GM18502 (cell line): Measurements from ENCODE around the gene DEFB129.
"Not testable (repeated sequence)": the region's sequence is repeated elsewhere in the genome, so short reads cannot be mapped to it uniquely, and the experiment has no call there.

Experiments
- ATAC-seq: cut with Tn5 transposase; IDR thresholded peaks from one replicate; pipeline ENCODE4 v1.9.1; 2021; ENCODE audit warnings: mild to moderate bottlenecking; ENCODE audit not compliant: unreplicated experiment, poor library complexity

DEFB129 gene, protein sequence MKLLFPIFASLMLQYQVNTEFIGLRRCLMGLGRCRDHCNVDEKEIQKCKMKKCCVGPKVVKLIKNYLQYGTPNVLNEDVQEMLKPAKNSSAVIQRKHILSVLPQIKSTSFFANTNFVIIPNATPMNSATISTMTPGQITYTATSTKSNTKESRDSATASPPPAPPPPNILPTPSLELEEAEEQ

DNA sequence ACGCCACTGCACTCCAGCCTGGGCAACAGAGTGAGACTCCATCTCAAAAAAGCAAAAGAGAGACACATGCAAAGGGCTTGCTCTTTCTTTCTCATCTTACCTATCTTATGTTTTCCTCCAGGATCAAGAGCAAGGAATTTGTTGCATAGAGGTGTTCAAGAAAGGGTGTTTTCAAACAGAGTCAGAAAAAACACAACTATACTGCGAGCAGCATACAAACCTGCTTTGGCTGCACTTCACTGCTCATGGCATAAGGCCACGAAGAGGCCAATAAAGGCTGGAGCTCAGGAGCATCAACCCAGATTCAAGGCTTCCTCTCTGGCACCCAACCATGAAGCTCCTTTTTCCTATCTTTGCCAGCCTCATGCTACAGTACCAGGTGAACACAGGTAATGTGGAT is at the start of gene DEFB129:
TSS of gene DEFB129 (plus strand) at position 301 of the 400 bp plus-strand sequence. CDS start at position 332, 31 bp downstream.
- ATAC-seq = no peak

GRCh38 chr20:184288-184687 is 42.8 kb upstream of the DEFB129 start:
- no peak for ATAC-seq

GRCh38 chr20:187733-188132 is 39.3 kb upstream of the DEFB129 start:
- ATAC-seq = no peak

DNA sequence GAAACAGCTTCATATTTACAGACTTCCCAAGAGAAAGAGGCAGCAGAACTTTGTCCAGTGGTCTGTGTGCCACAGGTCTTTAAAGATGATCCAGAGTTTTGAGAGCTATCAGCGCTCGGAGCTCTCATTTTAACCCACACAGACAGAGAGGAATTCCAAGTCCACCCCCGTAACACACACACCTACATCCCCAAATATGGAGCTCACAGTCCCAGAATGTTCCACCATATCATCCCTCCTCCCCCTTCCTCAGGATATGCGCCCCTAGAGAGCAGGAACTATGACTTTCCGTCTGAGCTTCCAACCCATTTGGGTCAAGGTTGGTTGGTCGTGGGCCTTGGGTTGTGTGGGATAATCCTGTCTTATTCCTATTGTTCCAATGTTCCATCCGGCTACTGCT is 37.4 kb upstream of the DEFB129 start, which contains the start of gene DEFB128:
TSS of gene DEFB128 (minus strand) at position 101 of the 400 bp plus-strand sequence. CDS start at position 13, 88 bp downstream.
- no peak for ATAC-seq

- no peak for ATAC-seq
Observed at GRCh38 chr20:198225-198624, 28.8 kb upstream of the DEFB129 start.

DNA sequence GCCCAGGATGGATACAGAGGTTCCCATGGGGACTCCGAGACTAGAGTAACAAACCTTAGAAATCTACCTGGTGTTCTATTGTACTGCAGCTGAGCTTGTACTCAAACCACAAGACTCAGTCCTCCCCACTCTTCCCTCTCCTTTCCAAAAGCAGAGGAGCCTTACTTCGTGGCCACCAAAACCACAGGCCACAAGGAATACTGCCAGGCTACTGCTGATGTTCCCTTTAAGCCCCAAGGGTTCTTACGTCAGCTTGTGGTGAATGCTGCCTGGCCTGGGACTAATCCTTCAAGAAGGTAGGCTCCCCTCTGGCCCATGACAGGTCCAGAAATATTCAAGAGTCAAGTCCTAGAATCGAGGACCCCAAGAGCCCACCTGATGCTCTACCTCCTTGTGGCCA is 27.1 kb upstream of the DEFB129 start:
- ATAC-seq = no peak

- ATAC-seq = not testable (repeated sequence)
Observed at GRCh38 chr20:203630-204029, 23.4 kb upstream of the DEFB129 start.

GRCh38 chr20:208942-209566 is 18.0 kb upstream of the DEFB129 start:
- ATAC-seq = peak; percentile 48

- no peak for ATAC-seq
Observed at GRCh38 chr20:210809-211502, 16.1 kb upstream of the DEFB129 start.

- ATAC-seq = no peak
Observed at GRCh38 chr20:214383-214782, 12.7 kb upstream of the DEFB129 start.

DNA sequence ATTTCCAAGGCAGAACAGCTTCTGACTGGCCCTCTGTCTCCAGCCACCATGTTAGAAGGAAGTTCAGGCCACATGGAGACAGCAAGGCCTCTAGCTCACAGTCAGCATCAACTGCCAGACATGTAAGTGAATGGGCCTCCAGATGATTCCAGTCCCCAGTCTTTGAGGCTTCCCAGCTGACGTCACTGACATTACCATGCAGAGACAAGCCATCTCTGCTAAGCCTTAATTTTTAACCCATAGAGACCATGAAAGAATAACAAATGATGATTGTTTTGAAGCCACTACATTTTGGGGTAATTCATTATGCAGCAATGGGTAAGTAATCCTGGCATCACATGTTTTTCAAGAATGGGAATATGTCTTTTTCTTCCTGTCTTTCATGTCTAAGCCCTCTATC is 11.3 kb upstream of the DEFB129 start:
- no peak for ATAC-seq

DNA sequence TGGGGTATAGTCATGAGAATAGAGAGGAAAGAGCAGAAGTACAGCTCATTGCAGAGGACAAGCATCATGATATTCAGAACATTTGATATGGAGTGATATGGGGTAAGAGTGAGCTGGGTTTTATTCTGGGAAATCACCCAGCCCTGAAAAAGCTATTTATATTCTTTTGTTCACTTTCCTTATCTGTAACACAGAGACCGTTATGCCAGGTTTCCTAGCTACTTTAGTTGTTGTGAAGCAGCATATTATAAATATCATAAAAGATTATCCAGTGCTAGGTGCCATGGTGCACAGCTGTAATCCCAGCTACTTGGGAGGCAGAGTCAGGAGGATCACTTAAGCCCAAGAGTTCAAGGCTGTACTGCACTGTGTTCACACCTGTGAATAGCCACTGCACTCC is 9.8 kb upstream of the DEFB129 start:
- ATAC-seq = no peak

DNA sequence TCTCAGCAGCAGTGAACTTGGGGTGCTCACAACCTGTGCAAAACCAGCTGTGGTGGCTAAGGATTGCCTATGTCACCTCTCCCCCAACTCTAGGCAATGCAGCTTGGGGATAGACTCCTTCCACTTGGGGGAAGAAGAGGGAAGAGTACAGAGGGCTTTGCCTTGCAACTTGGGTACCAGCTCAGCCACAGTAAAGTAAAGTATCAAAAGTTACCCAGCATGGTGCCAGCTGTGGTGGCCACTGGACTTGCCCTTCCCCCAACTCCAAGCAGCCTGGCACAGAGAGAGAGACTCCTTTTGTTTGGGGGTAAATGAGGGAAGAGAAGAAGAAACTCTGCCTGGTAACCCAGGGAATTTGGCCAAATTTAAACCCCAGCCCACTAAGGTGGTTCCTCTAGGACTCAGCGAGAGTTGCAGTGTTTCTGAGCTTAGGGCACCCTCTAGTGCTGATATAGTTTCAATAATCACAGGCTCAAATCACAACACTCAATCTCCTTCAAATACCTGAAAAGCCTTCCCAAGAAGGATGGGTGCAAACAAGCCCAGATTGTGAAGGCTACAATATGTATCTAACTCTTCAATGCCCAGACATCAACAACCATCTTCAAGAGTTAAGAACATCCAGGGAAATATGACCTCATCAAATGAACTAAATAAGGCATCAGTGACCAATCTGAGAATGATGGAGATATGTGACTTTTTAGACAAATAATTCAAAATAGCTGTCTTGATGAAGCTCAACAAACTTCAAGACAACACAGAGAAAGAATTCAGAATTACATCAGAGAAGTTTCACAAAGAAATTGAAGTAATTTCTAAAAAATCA is 7.6 kb upstream of the DEFB129 start:
- no peak for ATAC-seq

DNA sequence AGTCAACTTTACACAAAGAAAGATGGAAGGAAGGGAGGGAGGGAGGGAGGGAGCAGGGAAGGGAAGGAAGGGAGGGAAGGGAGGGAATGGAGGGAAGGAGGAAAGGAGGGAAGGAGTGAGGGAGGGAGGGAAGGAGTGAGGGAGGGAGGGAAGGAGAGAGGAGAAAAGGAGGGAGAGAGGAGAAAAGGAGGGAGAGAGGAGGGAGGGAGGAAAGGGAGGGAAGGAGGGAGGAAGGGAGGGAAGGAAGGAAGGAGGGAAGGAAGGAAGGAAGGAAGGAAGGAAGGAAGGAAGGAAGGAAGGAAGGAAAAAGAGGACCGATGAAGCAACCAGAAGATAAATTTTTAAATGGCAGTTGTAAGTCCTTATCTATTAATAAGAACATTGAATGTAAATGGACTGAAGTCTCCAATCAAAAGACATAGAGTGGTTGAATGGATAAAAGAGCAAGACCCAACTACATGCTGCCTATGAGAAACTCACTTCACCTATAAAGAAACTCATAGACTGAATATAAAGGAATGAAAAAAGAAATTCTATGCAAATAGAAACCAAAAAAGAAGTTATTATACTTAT is 5.7 kb upstream of the DEFB129 start:
- ATAC-seq = no peak

GRCh38 chr20:225879-226278 is 1.2 kb upstream of the DEFB129 start:
- not testable (repeated sequence) for ATAC-seq

DNA sequence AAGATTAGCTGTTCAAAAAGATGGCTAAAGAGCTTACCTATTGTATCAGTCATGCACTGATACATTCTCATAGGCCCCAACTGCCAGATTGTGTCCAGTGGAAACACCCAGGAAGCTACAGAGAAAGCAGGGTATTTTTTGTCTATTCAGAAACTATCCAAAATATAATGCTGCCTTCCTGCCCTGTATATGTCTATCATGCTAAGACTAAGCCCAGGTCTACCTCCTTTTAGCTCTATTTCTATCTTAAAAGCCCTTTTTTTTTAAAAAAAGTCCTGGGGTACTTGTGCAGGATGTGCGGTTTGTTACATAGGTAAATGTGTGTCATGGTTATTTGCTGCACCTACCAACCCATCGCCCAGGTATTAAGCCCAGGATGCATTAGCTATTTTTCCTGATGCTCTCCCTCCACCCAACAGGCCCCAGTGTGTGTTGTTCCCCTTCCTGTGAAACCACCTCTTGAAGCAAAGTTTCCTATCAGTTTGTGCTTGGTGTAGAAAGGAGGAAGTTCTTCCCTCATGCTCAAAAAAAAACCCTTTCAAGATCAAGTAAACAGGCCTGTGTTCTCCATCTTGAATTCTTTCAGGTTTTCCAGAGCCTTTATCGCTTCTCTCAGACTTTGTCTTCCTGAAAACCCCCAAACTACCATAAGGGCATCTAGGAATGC is 514 bp downstream of the DEFB129 start:
- ATAC-seq = no peak

GRCh38 chr20:235891-236290 is 8.8 kb downstream of the DEFB129 start:
- no peak for ATAC-seq

DNA sequence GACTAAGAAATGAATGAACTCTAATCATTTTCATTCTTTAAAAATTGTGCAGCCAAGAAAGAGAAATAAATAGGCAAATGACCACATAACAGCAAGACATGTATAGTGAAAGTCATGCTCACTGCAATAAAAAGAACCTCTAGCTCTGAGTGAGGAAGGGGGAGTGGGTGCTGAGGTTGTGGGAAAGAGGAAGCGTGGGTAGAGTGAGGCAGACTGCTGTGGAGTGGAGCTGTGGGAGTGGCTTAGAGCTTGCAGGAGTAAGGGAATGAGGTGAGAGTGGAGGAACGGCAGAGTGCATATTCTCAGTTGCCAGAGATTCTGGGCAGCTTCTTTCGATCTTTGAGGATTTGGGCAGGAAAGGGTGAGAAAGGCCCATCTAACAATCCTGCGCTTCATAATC is 10.4 kb downstream of the DEFB129 start:
- peak; percentile 67 for ATAC-seq

GRCh38 chr20:237929-238328 is 10.9 kb downstream of the DEFB129 start:
- peak; percentile 86 for ATAC-seq

- no peak for ATAC-seq
Observed at GRCh38 chr20:242905-243304, 15.8 kb downstream of the DEFB129 start.
